ENCODE data around the gene PCYOX1L.

GRCh38 chr5:149410721-149411432 lies 53.0 kb downstream of the PCYOX1L start:
- no peak for TF ChIP-seq CTCF (conservative IDR thresholded peaks at IDR 0.05)
- no peak for TF ChIP-seq EZH2 (IDR thresholded peaks at IDR 0.05; ENCODE audit: low read depth)

Measured in PC-9 (cell line).